IPS DF 6.9 (cell line): ENCODE data around the gene PADI2.
A peak's percentile ranks its signal among the peaks of the same experiment; 100 is the strongest.

Source experiments
- DNase-seq: peaks from one replicate; pipeline ENCODE4 v3.0.0-alpha.2; 2013; ENCODE audit warnings: low read depth, low spot score
- H3K27ac ChIP-seq: one replicate; pipeline ENCODE4 v1.5.1; 2013; ENCODE audit warnings: low read length, control low read depth
- H3K27me3 ChIP-seq: 2 replicates; pipeline ENCODE4 v1.6.1; 2013; ENCODE audit warnings: mild to moderate bottlenecking, low read length; ENCODE audit not compliant: control insufficient read depth, insufficient read depth
- H3K36me3 ChIP-seq: 2 replicates; pipeline ENCODE4 v1.6.1; 2013; ENCODE audit warnings: low read length; ENCODE audit not compliant: control insufficient read depth, insufficient read depth
- H3K4me1 ChIP-seq: 2 replicates; pipeline ENCODE4 v1.6.1; 2013; ENCODE audit warnings: low read length; ENCODE audit not compliant: control insufficient read depth, insufficient read depth
- H3K4me3 ChIP-seq: 2 replicates; pipeline ENCODE4 v1.5.1; 2013; ENCODE audit warnings: mild to moderate bottlenecking, low read length
- H3K9me3 ChIP-seq: 2 replicates; pipeline ENCODE4 v1.6.1; 2013; ENCODE audit warnings: low read length, inconsistent platforms; ENCODE audit not compliant: control insufficient read depth, insufficient read depth
- WGBS: extraction: QIAGEN DNeasy Blood & Tissue Kit; methylation state at CpG from one replicate; pipeline ENCODE4 v1.1.7; 2013; ENCODE audit warnings: mixed read lengths, missing lambda C conversion rate; ENCODE audit not compliant: insufficient read length, insufficient coverage; 5-methylcytosine and 5-hydroxymethylcytosine counted together

Gene PADI2

DNA sequence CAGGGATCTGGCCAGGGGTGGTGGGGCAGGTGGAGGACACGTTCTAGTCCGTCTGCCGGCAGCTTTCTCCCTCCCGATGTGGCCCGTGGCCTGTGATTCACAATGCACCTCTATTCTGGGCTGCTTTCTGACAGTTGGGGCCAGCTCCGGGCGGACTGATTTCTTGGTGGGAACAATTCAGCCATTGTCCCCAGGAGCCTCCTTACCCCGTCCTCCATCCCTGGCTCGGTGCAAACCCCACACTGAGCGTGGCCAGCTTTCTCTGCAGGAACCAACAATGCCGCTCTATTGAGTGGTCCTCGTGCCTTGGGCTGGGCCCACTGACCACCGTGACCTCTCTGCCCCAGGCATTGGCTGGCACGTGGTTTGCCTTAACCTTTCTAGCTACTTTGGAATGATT is 29.7 kb downstream of the PADI2 start:
- WGBS: no CpG with 5 or more reads among the region's 14 CpGs
- no peak overlapping the region for H3K4me3 ChIP-seq
- no peaks in the 10 kb centered on the region for H3K36me3 ChIP-seq
- H3K27me3 ChIP-seq: no peaks in the 10 kb centered on the region
- no peaks in the 10 kb centered on the region for H3K9me3 ChIP-seq
- H3K4me1 ChIP-seq: no peaks in the 10 kb centered on the region
- no peak for DNase-seq
- H3K27ac ChIP-seq: no peak overlapping the region

DNA sequence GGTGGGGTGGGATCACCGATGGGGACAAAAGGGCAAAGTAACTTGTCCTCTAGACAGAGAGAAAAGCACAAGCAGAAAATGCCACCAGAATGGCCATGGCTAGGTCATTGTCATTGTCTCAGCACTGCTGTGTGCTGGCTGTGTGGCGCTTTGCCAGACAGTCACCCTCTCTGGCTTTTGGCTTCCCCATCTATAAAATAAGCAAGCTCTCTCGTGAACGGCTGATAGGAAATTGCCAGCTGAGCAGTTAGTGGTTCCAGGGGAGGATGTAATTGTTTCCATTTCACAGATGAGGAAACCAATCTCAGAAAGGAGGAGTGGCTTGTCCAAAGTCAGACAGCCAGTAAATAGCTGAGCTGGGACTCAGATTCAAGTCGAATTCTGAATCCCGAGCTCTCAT is 32.5 kb downstream of the PADI2 start:
- Histone ChIP-seq H3K4me3 (no peak overlapping the region), H3K27me3 (no peaks in the 10 kb centered on the region), H3K9me3 (no peaks in the 10 kb centered on the region), H3K36me3 (no peaks in the 10 kb centered on the region), H3K27ac (no peak overlapping the region), H3K4me1 (no peaks in the 10 kb centered on the region)
- DNase-seq: no peak
- WGBS: no CpG with 5 or more reads among the region's 6 CpGs

DNA sequence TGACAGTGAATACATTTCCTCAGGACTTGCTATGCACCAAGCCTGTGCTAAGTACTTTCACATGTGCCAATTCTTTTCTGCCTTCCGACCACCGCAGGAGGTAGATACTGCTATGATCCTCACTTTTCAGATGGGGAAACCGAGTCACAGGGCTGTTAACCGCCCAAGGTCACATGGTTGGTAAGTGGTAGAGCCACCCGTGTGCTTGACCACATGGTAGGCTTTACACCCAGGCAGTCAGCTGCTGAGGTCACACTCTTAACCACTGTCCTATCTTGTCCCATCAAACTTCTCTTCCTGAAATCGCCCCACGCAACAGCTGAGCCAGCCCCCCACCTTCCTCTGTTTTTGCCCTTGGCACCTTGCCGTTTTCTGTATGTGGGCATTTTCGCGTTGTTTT is 34.5 kb downstream of the PADI2 start:
- DNase-seq: no peak
- Histone ChIP-seq H3K4me3 (no peak overlapping the region), H3K27ac (no peak overlapping the region), H3K27me3 (no peaks in the 10 kb centered on the region), H3K9me3 (no peaks in the 10 kb centered on the region), H3K36me3 (no peaks in the 10 kb centered on the region), H3K4me1 (no peaks in the 10 kb centered on the region)
- WGBS: no CpG with 5 or more reads among the region's 10 CpGs

DNA sequence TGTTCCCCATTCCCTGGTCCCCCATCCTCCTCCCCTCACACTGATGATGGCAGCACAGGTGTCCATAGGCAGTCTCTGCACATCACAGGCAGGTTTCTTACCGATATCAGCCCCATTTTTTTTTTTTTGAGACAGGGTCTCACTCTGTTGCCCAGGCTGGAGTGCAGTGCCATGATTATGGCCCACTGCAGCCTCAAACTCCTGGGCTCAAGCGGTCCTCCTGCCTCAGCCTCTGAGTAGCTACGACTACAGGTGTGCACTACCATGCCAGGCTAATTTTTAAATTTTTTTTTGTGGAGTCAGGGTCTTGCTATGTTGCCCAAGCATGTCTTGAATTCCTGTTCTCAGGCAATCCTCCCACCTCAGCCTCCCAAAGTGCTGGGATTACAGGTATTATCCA is 36.5 kb downstream of the PADI2 start:
- Histone ChIP-seq H3K27ac (no peak overlapping the region), H3K4me1 (no peaks in the 10 kb centered on the region), H3K27me3 (no peaks in the 10 kb centered on the region), H3K9me3 (no peaks in the 10 kb centered on the region), H3K36me3 (no peaks in the 10 kb centered on the region), H3K4me3 (no peak overlapping the region)
- no peak for DNase-seq
- no CpG with 5 or more reads among the region's 3 CpGs for WGBS

DNA sequence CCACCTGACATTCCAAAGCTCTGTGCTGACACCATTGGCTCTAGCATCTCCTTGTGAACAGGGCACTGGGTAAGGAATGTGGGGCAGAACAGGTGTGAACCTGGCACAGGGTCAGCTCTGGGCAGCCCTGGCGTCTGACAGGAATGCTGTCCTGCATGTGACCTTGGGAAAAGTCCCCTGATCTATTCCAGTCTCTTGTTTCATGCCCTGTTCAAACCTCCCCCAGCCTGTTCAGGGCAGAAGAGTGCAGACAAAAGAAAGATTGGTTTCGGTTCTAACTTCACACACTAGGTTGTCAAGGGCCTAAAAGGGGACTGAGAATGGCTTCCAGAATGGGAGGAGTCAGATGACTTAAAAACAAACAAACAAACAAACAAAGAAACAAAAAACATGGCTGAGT is 37.8 kb downstream of the PADI2 start:
- no CpG with 5 or more reads among the region's 2 CpGs for WGBS
- DNase-seq: no peak
- Histone ChIP-seq H3K4me1 (no peaks in the 10 kb centered on the region), H3K27me3 (no peaks in the 10 kb centered on the region), H3K36me3 (no peaks in the 10 kb centered on the region), H3K4me3 (no peak overlapping the region), H3K9me3 (no peaks in the 10 kb centered on the region), H3K27ac (no peak overlapping the region)

DNA sequence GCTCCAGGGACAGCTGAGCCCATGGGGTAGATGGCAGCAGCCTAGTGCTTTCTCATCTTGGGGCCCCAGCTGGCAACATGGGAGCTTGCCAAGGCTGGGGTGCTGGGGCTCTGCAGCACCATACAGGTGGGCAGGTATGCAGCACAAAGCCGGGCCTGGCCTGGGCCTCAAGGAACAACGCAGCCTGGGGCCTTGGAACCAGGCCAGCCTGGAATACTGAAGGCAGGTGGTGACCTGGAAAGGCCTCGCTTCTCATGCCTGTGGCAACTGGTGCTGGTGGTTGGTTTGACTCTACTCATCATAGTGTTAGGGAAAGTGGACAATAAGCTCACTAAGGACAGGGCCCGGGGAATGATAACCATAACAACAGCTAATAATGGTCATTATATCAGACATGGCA is 38.4 kb downstream of the PADI2 start:
- WGBS: no CpG with 5 or more reads among the region's 4 CpGs
- no peak overlapping the region for H3K27ac ChIP-seq
- H3K36me3 ChIP-seq: no peaks in the 10 kb centered on the region
- H3K9me3 ChIP-seq: no peaks in the 10 kb centered on the region
- no peak for DNase-seq
- no peaks in the 10 kb centered on the region for H3K4me1 ChIP-seq
- H3K4me3 ChIP-seq: no peak overlapping the region
- no peaks in the 10 kb centered on the region for H3K27me3 ChIP-seq

DNA sequence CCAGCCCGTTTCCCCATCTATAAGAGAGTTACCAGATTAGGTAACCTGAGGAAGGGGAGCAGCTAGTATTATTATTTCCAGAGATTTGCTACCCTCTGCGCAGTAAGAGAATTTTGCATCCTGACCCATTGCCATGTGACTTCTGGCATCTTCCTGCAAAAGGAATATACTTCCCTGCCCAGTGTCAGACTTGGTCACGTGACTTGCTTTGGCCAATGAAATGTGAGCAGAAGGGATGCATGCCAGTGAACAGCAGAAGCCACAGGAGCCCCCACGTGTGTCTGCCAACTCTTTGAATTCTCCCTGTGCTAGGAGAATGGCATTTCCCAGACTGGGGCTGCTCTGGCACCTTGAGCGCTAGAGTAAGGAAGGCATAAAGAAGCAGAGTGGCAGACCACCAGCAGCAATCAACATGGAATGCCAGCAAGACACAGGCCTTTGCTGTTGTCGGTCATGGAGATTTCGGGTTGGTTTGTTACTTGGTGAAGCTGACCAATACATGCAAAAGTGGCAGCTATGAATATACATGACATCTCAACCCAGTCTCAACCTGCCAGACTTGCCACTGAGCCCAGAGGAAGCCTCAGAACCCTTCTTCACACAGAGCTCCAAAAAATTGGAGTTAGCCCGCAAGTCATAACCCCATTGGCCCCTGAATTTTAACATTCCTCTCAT is 39.0 kb downstream of the PADI2 start:
- Histone ChIP-seq H3K36me3 (no peaks in the 10 kb centered on the region), H3K4me1 (no peaks in the 10 kb centered on the region), H3K27me3 (no peaks in the 10 kb centered on the region), H3K27ac (no peak overlapping the region), H3K4me3 (no peak overlapping the region), H3K9me3 (no peaks in the 10 kb centered on the region)
- DNase-seq: no peak
- WGBS: no CpG with 5 or more reads among the region's 8 CpGs

DNA sequence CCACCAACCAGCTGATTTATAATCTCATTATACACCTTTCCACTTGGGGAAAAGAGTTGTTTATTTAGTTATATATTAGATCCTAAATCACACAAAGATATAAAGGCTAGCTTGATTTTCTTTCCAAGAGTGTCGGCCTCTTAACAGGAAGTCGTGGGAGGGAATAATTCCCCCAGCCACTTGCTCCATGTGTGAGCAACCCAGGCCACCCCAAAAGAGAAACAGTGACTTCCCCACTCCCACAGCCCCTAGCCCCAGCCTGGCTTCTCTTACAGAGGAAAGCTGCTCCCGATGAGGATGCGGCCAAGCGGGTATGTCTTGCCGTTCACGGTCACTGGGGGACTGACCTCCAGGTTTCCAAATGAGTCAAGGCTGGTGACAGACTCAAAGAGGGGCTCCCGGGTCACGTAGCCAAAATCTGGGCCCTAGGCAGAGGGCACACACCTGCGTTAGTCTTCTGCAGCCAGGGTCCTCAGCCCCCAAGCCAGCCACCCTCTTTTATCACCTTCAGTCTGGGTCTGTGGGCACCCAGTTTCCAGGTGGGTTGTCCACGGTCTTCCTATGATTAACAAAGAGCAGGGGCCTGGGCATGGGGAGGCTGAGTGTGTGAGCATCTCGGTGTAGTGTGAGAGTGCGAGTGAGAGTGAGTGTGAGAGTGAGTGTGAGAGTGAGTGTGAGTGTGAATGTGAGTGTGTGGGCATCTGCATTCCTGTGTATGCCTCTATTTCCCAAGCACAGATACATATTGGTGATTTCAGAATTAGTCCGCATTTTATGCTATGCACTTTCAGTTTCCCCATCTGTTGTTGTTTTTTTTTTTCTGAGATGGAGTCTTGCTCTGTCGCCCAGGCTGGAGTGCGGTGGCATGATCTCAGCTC is 40.0 kb downstream of the PADI2 start:
- no peak overlapping the region for H3K27ac ChIP-seq
- no peak overlapping the region for H3K4me3 ChIP-seq
- no peaks in the 10 kb centered on the region for H3K4me1 ChIP-seq
- H3K27me3 ChIP-seq: no peaks in the 10 kb centered on the region
- no peaks in the 10 kb centered on the region for H3K36me3 ChIP-seq
- no peaks in the 10 kb centered on the region for H3K9me3 ChIP-seq
- DNase-seq: no peak
- WGBS: 100% methylated on average over 2 of the region's 16 CpGs

DNA sequence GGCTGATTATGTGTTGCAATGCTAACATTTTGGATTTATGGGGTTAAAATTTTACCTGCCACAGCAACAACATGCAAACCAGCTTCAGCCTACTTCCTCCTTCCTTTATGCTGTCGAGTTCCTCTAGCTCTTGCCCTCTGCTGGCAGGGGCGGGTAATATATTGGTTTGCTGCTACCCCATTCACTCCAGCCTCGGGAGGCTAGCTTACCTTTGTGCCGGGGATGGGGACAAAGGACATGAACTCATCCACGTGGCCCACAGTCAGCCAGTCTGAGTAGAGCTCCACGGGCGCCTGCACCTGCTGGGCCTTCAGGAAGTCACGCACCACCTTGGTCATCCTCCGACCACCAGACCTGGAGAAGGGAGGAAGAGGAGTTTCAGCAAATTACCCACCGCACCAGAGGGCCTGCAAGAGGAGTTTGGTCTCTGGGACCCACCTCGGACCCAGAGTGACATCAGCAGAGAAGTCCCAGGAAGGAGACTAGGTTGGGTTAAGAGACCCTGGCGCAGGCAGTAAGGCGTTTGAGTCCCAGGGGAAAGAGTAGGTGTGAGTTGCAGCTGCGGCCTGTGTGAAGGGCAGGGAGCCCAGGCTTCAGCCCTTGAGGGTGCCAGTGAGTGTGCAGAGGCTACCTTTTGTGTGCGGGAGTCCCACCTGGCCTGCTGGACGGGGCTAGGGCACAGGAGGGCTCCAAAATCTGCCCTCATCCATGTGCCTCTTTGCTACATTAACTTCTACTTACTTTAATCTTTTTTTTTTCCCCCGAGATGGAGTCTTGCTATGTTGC is 43.6 kb downstream of the PADI2 start:
- DNase-seq: peak; percentile 47
- no peaks in the 10 kb centered on the region for H3K4me1 ChIP-seq
- H3K36me3 ChIP-seq: no peaks in the 10 kb centered on the region
- no peaks in the 10 kb centered on the region for H3K27me3 ChIP-seq
- H3K27ac ChIP-seq: no peak overlapping the region
- no peaks in the 10 kb centered on the region for H3K9me3 ChIP-seq
- H3K4me3 ChIP-seq: no peak overlapping the region
- no CpG with 5 or more reads among the region's 17 CpGs for WGBS

DNA sequence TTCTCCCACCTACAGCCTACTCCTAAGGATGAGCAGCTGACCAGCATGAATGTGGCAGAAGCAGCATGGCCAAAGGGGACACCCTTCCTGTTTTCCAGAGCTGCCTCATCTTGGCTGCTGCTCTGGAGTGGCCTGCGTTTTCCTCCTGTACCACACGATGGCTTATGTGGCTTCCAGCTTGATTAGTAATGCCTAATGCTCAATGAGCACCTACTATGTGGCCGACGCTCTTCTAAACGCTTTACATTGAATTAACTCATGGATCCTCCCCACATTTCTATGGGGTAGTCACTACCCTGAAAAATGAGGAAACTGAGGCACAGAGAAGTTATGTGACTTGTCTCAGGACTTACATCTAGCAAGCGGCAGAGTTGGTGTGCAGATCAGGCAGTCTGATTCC is 47.5 kb downstream of the PADI2 start:
- Histone ChIP-seq H3K27me3 (no peaks in the 10 kb centered on the region), H3K36me3 (no peaks in the 10 kb centered on the region), H3K4me1 (no peaks in the 10 kb centered on the region), H3K9me3 (no peaks in the 10 kb centered on the region), H3K27ac (no peak overlapping the region), H3K4me3 (no peak overlapping the region)
- WGBS: no CpG with 5 or more reads among the region's 6 CpGs
- DNase-seq: no peak
